Large intestine (tissue), 3 donors: ENCODE data around the gene ATP6V0C. TPM values are rescaled to one million over a fixed set of nuclear protein-coding genes. Genes with fewer than 3 reads are reported as not detected.

ENCODE experiments used
- DNase-seq, 2 donors: peaks; one replicate each; pipeline versions ENCODE4 v3.0.0 to v3.0.0-alpha.2; 2013
- H3K27ac ChIP-seq: one replicate; pipeline ENCODE4 v1.5.1; 2013; ENCODE audit warnings: low read length
- H3K27me3 ChIP-seq: 2 replicates; pipeline ENCODE4 v1.6.1; 2013; ENCODE audit warnings: low read length; ENCODE audit not compliant: control insufficient read depth, insufficient read depth
- H3K36me3 ChIP-seq: 2 replicates; pipeline ENCODE4 v1.6.1; 2013; ENCODE audit warnings: low read length; ENCODE audit not compliant: control insufficient read depth, insufficient read depth
- H3K4me1 ChIP-seq: one replicate; pipeline ENCODE4 v1.6.1; 2013; ENCODE audit warnings: low read length; ENCODE audit not compliant: control insufficient read depth, insufficient read depth
- H3K4me3 ChIP-seq: one replicate; pipeline ENCODE4 v1.5.1; 2013; ENCODE audit warnings: low read length
- H3K9me3 ChIP-seq: one replicate; pipeline ENCODE4 v1.6.1; 2013; ENCODE audit warnings: mild to moderate bottlenecking, low read depth, low read length, moderate library complexity; ENCODE audit not compliant: control insufficient read depth
- whole genome bisulfite sequencing: methylation state at CpG from one replicate; pipeline ENCODE4 v1.1.5; 2013; ENCODE audit warnings: low lambda C conversion rate; ENCODE audit not compliant: insufficient coverage; 5-methylcytosine and 5-hydroxymethylcytosine counted together
- polyA plus RNA-seq: library from polyadenylated mRNA; unstranded; fragments of 120-200 nt; gene quantifications from one replicate; pipeline ENCODE4 v1.2.1, GENCODE V29; 2013

The ATP6V0C gene
- polyA plus RNA-seq, 1 donor: 246 TPM

GRCh38 chr16:2482708-2483534 is 30.8 kb upstream of the ATP6V0C start:
- no peak for DNase-seq
- no CpG with 5 or more reads among the region's 32 CpGs for WGBS
- Histone ChIP-seq H3K4me1 (peaks cover 25% of the 10 kb centered on the region), H3K27me3 (no peaks in the 10 kb centered on the region), H3K9me3 (no peaks in the 10 kb centered on the region), H3K27ac (no peak overlapping the region), H3K36me3 (peaks cover 4% of the 10 kb centered on the region), H3K4me3 (no peak overlapping the region)

- peaks cover 4% of the 10 kb centered on the region for H3K36me3 ChIP-seq
- no peaks in the 10 kb centered on the region for H3K27me3 ChIP-seq
- WGBS: no CpG with 5 or more reads among the region's 16 CpGs
- H3K27ac ChIP-seq: peak overlapping the region; percentile 23
- H3K4me1 ChIP-seq: peaks cover 25% of the 10 kb centered on the region
- no peaks in the 10 kb centered on the region for H3K9me3 ChIP-seq
- H3K4me3 ChIP-seq: no peak overlapping the region
- no peak for DNase-seq
These were observed 29.5 kb upstream of the ATP6V0C start for GRCh38 chr16:2483939-2484897.

GRCh38 chr16:2484898-2485508 is 28.7 kb upstream of the ATP6V0C start:
- peaks cover 25% of the 10 kb centered on the region for H3K4me1 ChIP-seq
- H3K27me3 ChIP-seq: no peaks in the 10 kb centered on the region
- H3K9me3 ChIP-seq: no peaks in the 10 kb centered on the region
- H3K27ac ChIP-seq: peak overlapping the region; percentile 23
- no peak overlapping the region for H3K4me3 ChIP-seq
- H3K36me3 ChIP-seq: peaks cover 4% of the 10 kb centered on the region
- peak in 1 of 2 donors; percentile 66 for DNase-seq
- no CpG with 5 or more reads among the region's 13 CpGs for WGBS

GRCh38 chr16:2485811-2486507 is 27.8 kb upstream of the ATP6V0C start:
- no CpG with 5 or more reads among the region's 33 CpGs for WGBS
- Histone ChIP-seq H3K27me3 (no peaks in the 10 kb centered on the region), H3K9me3 (no peaks in the 10 kb centered on the region), H3K36me3 (peaks cover 11% of the 10 kb centered on the region), H3K27ac (no peak overlapping the region), H3K4me3 (no peak overlapping the region), H3K4me1 (peaks cover 25% of the 10 kb centered on the region)
- DNase-seq: no peak

GRCh38 chr16:2486645-2487516 is 26.9 kb upstream of the ATP6V0C start:
- no CpG with 5 or more reads among the region's 29 CpGs for WGBS
- Histone ChIP-seq H3K27me3 (no peaks in the 10 kb centered on the region), H3K4me3 (no peak overlapping the region), H3K9me3 (no peaks in the 10 kb centered on the region), H3K27ac (no peak overlapping the region), H3K4me1 (peaks cover 28% of the 10 kb centered on the region), H3K36me3 (peaks cover 11% of the 10 kb centered on the region)
- DNase-seq: peak in 1 of 2 donors; percentile 31

- Histone ChIP-seq H3K27me3 (no peaks in the 10 kb centered on the region), H3K27ac (no peak overlapping the region), H3K36me3 (peaks cover 11% of the 10 kb centered on the region), H3K4me3 (no peak overlapping the region), H3K9me3 (no peaks in the 10 kb centered on the region), H3K4me1 (peaks cover 34% of the 10 kb centered on the region)
- no peak for DNase-seq
- no CpG with 5 or more reads among the region's 8 CpGs for WGBS
These were observed 26.3 kb upstream of the ATP6V0C start for GRCh38 chr16:2487517-2487842.

- WGBS: no CpG with 5 or more reads among the region's 15 CpGs
- Histone ChIP-seq H3K4me3 (no peak overlapping the region), H3K4me1 (peaks cover 35% of the 10 kb centered on the region)
These were observed 25.7 kb upstream of the ATP6V0C start for GRCh38 chr16:2487903-2488531.

GRCh38 chr16:2489581-2489980 is 24.2 kb upstream of the ATP6V0C start:
- H3K36me3 ChIP-seq: peaks cover 16% of the 10 kb centered on the region
- peaks cover 27% of the 10 kb centered on the region for H3K4me1 ChIP-seq
- H3K27me3 ChIP-seq: no peaks in the 10 kb centered on the region
- no peaks in the 10 kb centered on the region for H3K9me3 ChIP-seq
- H3K4me3 ChIP-seq: no peak overlapping the region
- no peak overlapping the region for H3K27ac ChIP-seq
- DNase-seq: no peak
- no CpG with 5 or more reads among the region's 16 CpGs for WGBS

More at GRCh38 chr16:2487903-2488531, 25.7 kb upstream of the ATP6V0C start:
- Histone ChIP-seq H3K27me3 (no peaks in the 10 kb centered on the region), H3K36me3 (peaks cover 11% of the 10 kb centered on the region), H3K27ac (no peak overlapping the region), H3K9me3 (no peaks in the 10 kb centered on the region)
- no peak for DNase-seq
